Colon (tissue), 2 donors: ENCODE data around the gene NARF.
"Not testable (repeated sequence)": the region's sequence is repeated elsewhere in the genome, so short reads cannot be mapped to it uniquely, and the experiment has no call there.

Experiments
- FAIRE-seq: peaks from 2 replicates; lab custom pipeline; 2012; peaks lifted over from hg19 to GRCh38; lab: Jason Lieb, UNC
- donor health status: control.
- donor health status: control.

The NARF gene

DNA sequence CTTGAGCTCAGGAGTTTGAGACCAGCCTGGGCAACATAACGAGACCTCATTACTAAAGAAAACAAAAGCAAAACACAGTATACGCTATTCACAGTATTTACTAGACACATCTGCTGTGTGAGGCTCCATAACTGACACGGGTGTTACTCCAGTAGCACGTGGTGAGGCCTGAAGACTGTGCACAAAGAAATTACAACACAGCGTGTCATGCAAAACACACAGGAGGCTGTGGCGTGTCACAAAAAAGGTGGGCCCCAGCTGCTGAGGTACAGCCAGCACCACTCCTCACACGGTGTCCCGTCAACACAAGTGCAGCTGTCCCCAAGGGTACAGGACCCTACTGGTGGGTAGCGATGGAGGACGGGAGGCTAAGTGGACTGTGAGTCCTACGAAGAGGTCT is 10.7 kb upstream of the NARF start:
- FAIRE-seq: no peak

- no peak for FAIRE-seq
Measured at GRCh38 chr17:82449131-82449882, 9.2 kb upstream of the NARF start.

DNA sequence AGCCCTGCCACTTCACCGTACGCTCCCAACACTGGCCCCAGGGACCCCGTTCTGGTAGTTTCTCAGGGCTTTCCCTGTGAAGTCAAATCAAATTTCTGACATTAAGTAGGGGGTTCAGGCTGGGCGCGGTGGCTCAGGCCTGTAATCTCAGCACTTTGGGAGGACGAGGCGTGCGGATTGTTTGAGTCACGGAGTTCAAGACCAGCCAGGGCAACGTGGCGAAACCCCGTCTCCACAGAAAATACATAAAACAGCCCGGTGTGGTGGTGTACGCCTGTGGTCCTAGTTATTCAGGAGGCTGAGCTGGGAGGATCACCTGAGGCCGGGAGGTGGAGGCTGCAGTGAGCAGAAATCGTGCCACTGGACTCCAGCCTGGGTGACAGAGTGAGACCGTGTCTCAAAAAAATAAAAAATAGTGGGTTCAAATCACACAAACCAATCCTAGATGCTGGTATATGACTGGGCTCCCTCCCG is 8.6 kb upstream of the NARF start:
- no peak for FAIRE-seq

- FAIRE-seq: no peak
Measured at GRCh38 chr17:82450357-82451106, 8.0 kb upstream of the NARF start, which contains the start of gene CYBC1. Gene CYBC1 (minus strand): TSS chr17:82450752. CDS start chr17:82449254, 1,498 bp downstream.

DNA sequence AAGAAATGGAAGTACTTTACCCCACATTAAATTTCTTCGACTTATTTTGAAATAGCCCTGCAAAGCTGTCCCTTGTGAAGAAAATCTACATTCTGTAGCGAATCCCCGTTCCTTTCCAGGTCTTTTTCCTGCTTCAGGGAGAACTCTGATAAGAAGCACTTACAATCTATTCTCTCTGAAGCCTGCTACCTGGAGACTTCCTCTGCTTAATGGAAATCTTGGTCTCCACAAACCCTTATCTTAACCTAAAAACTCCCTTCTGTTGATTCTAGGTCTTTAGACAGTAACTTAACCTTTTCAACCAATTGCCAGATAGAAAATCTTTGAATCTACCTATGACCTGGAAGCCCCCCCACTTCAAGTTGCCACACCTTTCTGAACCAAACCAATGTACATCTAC is 6.4 kb upstream of the NARF start:
- no peak for FAIRE-seq

- not testable (repeated sequence) for FAIRE-seq
Measured at GRCh38 chr17:82453151-82453550, 5.4 kb upstream of the NARF start.

DNA sequence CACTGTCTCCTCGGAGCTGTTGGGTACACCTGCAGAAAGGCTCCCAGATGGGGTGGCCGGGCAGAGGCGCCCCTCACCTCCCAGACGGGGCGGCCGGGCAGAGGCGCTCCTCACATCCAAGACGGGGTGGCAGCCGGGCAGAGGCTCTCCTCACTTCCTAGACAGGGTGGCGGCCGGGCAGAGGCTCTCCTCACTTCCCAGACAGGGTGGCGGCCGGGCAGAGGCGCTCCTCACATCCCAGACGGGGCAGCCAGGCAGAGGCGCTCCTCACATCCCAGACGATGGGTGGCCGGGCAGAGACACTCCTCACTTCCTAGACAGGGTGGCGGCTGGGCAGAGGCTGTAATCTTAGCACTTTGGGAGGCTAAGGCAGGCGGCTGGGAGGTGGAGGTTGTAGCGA is 4.8 kb upstream of the NARF start:
- not testable (repeated sequence) for FAIRE-seq

DNA sequence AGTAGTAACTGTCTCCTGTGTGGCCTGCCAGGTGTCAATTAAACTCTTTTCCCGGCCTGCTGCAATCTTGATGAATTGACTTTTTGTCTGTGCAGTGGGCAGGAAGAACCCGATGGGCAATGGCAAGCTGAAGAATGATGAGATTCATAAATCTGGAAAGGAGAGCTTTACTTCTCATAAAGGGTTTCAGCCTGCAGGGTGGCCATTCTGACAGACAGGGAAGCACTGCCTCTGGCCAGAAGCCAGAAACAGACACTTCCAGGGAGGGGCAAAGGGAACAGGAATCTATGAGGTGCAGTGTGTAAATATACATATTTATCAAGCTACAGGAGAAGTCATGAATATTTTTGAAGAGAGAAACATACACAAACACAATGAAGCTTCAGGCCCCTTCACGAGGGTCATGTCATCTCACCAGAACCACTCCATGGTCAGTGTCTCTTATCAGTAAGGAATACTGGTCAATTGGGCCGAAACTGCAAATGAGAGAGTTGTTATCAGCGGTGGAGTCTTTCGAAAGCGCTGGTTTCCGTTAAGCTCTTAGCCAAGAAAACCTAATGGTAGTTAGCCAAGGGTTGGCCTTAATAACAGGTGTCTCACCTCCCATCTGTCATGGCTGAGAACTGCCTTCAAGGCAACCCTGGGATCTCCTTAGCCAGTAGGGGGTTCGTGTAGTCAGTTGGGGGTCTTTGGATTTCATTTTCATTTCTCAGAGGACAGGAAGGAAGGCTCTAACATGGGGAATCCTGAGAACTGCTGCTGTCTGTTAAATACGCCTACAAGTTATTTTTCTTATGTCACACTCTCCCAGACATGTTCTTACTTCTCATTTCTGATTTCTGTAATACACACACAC is 1.2 kb upstream of the NARF start:
- FAIRE-seq: no peak

DNA sequence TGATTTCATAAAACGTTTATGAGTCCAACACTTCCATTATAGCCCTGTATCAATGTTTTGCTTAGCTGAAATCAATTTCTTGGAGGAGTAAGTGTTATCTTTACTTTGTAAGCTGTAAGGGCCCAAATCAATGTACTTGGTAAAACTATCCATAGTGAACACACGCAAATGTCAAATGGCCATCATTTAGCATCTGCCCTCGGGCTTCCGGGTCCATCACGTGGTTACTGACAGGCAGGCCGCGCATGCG is 687 bp upstream of the NARF start:
- FAIRE-seq: no peak

DNA sequence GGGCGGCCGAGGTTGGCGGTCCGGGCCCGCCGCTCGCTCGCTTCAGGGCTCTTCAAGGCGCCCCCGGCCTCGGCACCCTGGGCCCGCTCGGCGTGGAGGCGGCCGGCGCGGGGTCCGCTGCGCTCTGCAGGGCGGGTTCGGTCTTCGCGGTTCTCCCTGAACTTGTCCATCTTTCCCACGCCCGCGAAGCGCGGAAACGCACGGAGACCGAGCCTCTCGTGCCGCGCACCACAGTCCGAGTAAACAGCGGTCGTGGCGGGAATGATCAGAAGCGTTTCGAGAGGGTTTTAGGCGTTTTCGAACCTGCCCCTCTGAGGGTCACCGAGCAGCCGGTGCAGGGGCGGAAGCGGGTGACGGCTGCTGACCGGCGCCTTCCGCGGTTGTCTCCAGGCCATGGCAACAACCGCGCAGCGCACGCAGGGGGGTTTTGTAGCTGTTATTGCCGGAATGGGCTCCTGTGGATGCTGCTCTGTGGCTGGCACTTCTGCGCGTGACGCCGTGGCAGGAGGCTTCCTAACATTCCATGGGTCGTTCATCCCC is 414 bp downstream of the NARF start:
- FAIRE-seq: no peak

GRCh38 chr17:82459936-82460335 is 1.4 kb downstream of the NARF start:
- FAIRE-seq: not testable (repeated sequence)

DNA sequence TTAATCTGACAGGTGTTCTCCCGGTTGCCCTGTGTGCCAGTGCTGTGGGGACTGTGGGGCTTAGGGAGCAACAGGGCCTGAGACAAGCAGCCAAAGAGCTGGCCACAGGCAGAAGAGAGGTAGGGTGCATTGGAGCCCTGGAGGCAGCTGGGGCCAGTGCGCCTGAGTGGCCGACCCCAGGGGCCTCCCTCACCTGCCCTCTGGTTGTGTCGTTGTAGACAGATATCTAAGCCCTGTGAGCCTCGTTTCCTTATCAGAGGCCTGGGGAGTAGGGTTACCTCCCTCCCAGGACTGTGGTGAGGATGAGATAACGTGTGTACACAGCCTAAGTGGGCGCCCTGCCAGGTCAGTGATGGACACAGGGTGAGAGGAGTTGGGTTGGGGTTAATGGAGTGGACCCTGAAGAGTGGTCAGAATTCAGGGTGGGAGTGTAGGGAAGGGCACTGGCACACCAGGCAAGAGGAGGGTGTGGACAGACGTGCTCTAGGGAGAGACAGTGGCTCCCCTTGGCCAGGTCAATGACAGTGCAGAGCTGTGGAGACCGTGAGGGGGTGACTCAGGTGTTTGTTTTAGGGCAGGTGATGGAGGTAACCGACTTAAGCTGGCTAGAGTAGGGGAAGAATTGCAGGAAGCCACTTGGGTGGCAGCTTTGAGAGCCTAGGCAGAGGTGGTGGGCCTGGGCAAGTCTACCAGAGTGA is 3.4 kb downstream of the NARF start:
- no peak for FAIRE-seq

DNA sequence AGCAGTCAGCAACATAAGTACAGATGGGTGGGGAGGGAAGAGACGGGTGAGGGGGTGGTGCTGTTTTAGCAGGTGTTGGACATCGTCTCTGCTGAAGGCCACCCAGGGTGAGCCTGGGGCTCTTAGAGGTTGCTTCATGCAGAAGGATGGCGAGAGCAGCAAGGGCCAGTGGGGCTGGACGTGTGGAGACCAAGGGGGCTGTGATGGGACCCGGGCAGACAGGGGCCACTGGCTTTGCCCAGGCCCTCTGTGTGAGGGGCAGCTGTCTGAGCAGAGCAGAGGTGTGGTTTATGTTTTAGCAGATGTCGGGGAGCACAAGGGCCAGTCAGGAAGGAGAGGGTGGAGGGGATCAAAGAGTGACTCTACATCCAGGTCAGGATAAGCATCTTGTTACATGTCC is 4.8 kb downstream of the NARF start:
- no peak for FAIRE-seq

GRCh38 chr17:82463925-82464566 is 5.5 kb downstream of the NARF start:
- FAIRE-seq: no peak

GRCh38 chr17:82464567-82464929 is 6.0 kb downstream of the NARF start:
- FAIRE-seq: no peak

DNA sequence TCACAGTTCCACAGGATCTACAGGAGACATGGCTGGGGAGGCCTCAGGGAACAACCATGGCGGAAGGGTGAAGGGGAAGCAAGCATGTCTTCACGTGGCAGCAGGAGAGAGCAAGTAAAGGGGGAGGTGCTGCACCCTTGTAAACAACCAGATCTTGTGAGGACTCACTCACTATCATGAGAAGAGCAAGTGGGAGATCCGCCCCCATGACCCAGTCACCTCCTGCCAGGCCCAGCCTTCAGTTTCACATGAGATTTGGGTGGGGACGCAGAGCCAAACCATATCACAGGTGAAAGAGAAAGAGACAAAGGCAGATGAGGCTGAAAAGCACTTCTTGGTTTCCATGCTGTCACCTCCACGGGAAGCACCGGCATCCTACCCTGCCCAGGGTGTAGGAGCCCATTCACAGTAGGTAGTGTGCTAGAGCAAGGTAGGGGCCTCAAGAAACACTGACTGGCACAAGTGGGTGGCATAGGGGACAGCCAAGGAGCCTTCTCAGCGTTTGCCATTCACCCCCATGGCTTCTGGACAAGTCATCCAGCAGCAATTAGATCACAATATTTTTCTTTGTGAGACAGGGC is 6.6 kb downstream of the NARF start:
- FAIRE-seq: no peak

GRCh38 chr17:82468692-82469091 is 10.2 kb downstream of the NARF start:
- FAIRE-seq: no peak

DNA sequence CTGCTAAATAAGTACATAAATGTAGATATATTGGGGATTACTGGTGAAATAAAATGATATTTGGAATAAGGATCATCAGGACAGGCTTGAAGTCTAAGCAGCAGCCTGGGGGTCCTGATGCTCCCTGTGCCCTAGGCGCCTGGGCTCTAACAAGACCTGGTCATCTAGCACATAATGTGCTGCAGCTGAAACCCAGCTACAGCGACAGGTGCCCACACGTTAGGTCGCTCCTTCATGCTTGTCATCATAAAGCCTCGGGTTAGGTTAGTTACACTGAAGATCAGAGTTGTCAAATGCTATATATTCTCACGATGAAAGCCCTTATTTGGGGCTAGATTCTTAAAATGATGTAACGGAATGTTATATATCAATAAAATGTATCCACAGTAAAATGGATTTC is 11.5 kb downstream of the NARF start:
- no peak for FAIRE-seq

DNA sequence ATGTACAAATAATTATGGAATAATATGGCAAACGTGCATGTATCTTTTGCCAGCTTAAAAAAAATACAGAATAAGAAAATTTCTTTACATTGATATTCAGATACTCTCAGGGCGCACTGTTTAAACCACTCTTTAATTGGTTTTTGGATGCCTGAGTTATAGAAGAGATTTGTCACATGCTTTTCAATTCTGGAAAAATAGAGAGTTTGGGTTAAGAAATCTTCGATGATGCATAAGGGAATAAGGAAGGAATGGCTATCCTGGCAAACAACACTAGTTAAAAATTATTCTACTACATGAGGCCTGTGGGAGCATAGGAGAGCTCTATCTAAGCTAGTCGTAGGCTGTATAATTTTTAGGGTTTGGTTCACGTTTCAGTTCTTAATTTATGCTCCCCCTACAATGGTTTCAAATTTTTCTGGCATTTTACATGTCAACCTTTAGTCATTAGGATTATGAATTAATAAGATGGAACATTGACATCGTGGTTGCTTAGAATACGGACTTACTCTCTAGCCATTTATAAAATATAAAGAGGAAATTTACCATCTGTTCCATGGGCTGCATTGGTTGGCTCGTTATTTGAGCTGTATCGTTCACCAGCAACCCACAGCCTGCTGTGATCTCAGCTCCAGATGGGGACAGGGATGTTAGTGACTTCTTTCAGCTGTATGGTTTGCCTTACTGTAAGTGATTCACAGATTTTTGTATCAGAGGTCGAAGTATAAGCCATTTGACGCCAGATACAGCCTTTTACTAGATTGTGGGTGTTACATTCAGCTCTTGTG is 15.9 kb downstream of the NARF start:
- FAIRE-seq: no peak

GRCh38 chr17:82475458-82475857 is 16.9 kb downstream of the NARF start:
- no peak for FAIRE-seq
